Fibroblast of the aortic adventitia (primary cell): ENCODE measurements around the gene MYO18B. TPM values are rescaled to one million over a fixed set of nuclear protein-coding genes. Genes with fewer than 3 reads are reported as not detected.

ENCODE experiments used
- DNase-seq: peaks from one replicate; pipeline ENCODE4 v3.0.0-alpha.2; 2010; ENCODE audit warnings: low read depth
- H3K4me3 ChIP-seq: 2 replicates; pipeline ENCODE4 v1.5.1; 2011; ENCODE audit warnings: low read depth, mild to moderate bottlenecking, control low read depth, low read length, moderate library complexity
- CTCF ChIP-seq: IDR thresholded peaks from 2 replicates; pipeline ENCODE4 v1.5.1; 2011; ENCODE audit warnings: mild to moderate bottlenecking, low read length, control low read depth, inconsistent platforms; ENCODE audit not compliant: insufficient read depth
- total RNA-seq: library from RNA; depleted of rRNA; stranded (reverse); fragments of >200 nt; gene quantifications from 2 replicates; pipeline ENCODE4 v1.2.3, GENCODE V29; 2012; ENCODE audit warnings: low replicate concordance

MYO18B gene
- total RNA-seq, 1 donor, result not detected

- no peak overlapping the region for H3K4me3 ChIP-seq
- TF ChIP-seq CTCF, result no peak
- DNase-seq, result no peak
These were observed 277.6 kb downstream of the MYO18B start for GRCh38 chr22:26019596-26019995.

- DNase-seq, result no peak
- H3K4me3 ChIP-seq, result no peak overlapping the region
- no peak for TF ChIP-seq CTCF
These were observed 279.5 kb downstream of the MYO18B start for GRCh38 chr22:26021516-26021915.

GRCh38 chr22:26023104-26023775 is 281.3 kb downstream of the MYO18B start:
- no peak overlapping the region for H3K4me3 ChIP-seq
- no peak for DNase-seq
- TF ChIP-seq CTCF, result no peak

- H3K4me3 ChIP-seq, result no peak overlapping the region
- DNase-seq, result no peak
- TF ChIP-seq CTCF, result no peak
These were observed 283.6 kb downstream of the MYO18B start for GRCh38 chr22:26025626-26026025.

- no peak overlapping the region for H3K4me3 ChIP-seq
- no peak for TF ChIP-seq CTCF
These were observed 285.4 kb downstream of the MYO18B start for GRCh38 chr22:26027341-26027740.

GRCh38 chr22:26031641-26032040 is 289.7 kb downstream of the MYO18B start:
- DNase-seq, result no peak
- no peak for TF ChIP-seq CTCF
- no peak overlapping the region for H3K4me3 ChIP-seq

More at GRCh38 chr22:26027341-26027740, 285.4 kb downstream of the MYO18B start:
- no peak for DNase-seq

- H3K4me3 ChIP-seq, result no peak overlapping the region
- TF ChIP-seq CTCF, result no peak
- DNase-seq, result no peak
These were observed 291.1 kb downstream of the MYO18B start for GRCh38 chr22:26033071-26033470.
